Stimulated activated CD8-positive, alpha-beta memory T cell treated with anti-CD3 and anti-CD28 coated beads, Interleukin-4, amount 100 ng/mL, for 24 hours (primary cell): Measurements from ENCODE around the gene GRIK4.

Source experiments
- DNase-seq: peaks from one replicate; pipeline ENCODE4 v3.0.0-alpha.2; 2020; ENCODE audit warnings: low read depth

Gene GRIK4

DNA sequence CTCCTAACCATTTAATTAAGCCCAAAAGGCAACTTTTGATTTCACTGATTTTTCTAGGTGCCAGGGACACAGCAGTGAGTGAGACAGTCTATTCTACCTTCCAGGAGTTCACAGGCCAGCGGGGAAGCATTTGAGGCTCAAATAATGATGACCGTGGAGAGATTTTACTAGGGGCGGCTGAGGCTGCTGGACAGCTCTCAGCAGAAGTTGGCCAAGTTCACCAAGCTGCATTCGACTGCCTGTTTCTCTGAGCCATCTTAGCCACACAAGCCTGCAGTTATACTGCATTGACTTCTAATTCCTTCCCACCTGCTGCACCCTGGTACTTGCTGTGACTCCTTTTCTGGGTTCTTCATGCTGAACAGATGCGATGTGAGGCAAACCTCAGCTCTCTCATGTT, 343.4 kb downstream of the GRIK4 start:
- no peak for DNase-seq

DNA sequence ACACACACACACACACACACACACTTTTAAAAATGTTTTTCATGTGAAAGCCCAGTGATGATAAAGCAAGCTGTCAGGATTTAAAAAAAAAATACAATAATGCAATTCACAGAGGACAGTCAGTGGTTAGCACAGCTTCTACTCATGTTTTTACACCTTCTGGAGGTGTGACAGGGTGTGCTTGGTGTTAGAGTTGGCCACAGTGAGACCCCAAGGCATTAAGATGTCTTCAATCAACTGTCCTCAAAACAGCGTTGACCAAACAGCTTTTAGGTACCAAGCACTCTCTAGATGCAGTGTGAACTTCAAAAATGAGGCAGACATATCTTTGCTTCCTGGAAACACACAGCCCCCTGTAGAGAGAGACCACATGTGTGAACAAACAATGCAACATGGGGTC, 346.0 kb downstream of the GRIK4 start:
- no peak for DNase-seq

DNA sequence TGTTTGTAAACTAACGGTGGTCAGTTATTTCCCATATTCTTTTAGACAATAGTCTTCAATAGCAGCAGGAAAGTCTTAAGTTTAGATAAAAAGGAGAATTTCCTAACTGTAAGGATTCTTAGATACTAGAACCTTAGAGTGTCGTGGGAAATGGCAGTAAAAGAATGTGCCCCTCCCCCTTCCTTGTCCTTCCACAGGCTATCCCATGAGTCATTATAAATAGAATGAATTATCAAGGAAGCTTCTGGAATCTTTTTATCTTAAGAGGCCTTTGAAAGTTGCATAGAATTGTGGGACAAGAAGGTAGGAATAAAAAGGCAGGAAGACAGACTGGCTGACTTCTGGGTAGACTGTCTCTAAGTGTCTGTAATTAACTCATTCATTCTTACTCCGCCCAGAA, 347.2 kb downstream of the GRIK4 start:
- DNase-seq = no peak

DNA sequence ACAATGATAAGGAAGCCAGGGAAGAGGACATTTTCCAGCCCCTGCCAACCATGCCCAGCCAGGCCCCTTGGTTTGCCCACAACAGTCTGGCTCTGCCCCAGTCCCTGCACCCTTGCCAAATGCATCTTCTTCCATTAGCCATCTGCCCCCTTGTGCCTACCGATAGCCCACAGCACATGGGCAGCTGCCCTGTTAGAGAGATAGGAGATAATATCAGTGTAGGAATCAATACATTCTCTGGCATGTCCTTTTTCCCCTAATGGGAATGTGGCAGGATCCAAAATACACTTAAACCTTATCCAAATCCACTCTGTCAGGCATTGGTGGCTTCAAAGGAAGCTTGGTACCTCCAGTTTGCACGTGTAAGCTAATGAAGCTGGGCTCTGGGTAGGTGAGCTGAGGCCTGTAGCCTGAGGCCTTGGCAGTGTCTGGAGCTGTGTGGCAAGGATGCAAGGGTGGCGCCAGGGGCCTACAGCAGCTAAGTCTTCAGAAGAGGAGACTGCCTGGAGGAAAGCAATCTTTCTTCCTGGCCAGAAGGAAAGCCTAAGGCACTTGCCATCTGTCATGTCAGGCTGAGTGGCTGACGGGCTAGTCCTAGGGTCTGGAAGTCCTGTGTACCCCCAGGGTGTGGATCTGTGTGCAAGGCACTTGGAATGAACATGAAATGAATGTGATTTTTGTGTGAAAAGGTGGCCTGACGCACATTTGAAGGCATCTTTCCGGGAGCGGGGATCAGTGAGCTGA, 348.2 kb downstream of the GRIK4 start:
- no peak for DNase-seq

DNA sequence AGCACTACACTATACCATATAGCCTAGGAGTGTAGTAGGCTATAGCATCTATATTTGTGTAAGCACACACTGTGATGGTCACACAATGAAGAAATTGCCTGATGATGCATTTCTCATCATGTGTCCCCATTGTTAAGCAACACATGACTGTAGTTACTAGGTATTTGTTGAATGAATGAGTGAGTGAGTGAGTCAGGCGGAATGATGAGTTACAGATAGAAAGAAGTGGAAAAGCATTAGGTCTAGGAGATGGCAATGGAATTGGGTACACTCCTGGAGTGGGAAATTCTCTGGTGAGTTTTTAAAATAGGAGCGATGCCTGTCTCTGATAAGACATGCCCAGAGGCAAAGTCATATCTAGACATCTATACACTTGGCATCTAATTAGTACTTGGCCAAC, 351.8 kb downstream of the GRIK4 start:
- no peak for DNase-seq

DNA sequence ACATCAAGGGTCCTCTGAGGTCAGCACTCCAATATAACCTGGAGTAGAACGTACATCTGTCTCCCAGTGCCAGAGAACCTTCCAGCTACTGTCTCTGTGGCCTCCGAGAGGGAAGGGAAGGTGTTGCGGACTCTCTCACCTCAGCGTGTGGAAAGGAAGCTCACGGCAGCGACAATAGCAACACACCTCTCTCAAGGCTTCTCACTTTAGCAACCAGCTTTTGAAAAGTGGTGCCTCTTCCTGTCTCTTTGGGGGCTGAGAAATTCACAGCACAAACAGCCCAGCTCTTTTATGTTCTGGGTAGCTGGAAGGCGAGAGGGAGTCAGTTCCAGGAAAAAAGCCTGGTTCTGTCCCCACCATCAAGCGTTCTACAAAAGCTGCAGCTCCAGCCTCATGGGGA, 355.5 kb downstream of the GRIK4 start:
- DNase-seq = no peak

DNA sequence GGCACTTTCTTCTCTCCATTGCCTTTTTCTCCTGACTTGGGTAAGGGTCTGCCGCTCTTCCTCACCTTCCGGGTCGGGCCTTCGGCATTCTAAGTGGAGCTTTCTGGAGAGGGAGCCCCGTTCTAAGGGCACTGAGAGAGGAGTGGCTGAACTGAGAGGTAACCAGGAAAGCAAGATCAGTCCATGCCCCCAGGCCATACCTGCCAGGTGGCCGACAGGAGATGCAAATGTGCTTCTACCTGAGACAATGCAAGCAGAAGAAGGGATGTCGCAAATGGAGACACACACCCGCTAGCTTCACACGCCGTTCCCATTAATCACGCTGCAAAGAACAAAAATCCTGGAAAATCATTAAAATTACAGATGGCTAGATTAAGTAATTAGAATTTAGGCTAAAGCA, 356.0 kb downstream of the GRIK4 start:
- no peak for DNase-seq

DNA sequence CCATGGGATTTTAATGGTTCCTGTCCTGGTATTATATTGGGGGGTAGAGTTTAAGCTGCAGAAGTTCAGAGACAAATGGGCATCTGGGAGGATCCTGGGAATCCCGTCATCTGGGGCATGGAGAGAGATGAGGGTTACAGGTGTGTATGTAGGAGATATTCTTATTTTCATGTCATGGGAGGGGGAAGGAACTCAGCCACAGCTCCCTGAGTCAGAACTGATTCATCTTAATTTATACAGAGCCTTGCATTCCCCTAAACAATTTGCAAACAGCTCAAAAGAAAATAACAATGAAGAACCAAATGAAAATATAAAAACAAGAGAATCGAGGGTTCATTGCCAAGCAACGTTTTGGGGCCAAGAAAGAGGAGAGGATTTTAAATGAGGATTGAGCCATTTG, 356.4 kb downstream of the GRIK4 start:
- DNase-seq = no peak

DNA sequence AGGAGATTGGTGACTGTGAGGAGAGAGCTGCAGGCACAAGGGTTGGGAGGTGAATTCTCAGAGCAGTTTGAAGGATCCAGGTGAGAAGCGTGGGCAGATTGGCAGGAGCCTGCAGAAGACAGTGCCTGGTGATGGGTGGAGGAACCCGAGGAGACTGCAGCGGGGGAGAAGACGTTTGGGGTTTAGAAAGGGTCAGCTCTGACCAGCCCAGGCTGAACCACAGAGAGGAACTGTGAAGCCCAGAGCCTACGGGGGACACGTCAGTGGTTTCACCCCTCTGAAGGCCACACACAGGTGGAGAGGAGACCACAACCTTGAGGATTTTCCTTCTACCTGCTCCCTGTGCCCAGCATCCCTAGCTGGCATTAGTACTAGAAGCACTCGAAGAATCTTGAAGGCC, 357.5 kb downstream of the GRIK4 start:
- DNase-seq = no peak

DNA sequence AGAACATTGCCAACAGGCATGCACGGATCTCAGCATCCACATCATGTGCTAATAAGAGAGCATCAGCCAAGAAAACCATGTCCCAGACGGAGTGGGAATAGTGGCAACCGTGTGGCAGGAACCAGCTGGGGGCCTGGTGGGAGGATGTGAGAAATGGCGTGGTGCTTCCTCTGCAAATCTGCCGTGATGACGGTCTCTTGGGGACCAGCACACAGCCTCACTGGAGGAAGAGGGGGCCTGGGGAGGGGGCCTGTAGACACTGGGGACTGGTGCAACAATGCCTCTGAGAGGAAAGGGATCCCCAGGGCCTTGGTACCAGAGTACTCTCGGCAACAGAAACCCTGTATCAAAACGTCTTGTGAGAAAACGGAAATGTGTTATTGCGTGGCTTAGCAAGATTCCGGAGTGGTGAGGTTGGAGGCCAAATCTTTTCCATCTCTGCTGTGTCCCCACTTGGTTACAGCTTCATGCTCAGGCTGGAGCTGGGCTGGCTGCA, 358.0 kb downstream of the GRIK4 start:
- DNase-seq = no peak

DNA sequence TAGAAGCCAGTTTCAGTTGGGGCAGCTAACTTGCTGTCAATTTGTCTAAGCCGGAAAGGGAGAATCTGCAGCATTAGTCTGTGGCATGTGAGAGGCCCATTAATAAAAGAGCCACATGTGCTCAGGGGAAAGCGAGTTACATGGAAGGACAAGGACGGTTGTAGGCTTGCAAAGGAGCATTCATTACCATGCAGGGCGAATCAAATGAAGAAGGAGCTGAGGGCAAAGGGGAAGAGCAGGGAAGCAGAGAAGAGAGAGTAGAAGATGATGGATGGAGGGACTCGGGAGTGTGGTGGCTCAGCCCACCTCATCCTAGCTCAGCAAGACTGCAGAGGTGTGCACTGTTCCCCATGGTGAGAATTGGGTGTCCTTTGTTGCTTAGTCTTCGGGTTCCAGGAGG, 359.6 kb downstream of the GRIK4 start:
- DNase-seq = no peak

DNA sequence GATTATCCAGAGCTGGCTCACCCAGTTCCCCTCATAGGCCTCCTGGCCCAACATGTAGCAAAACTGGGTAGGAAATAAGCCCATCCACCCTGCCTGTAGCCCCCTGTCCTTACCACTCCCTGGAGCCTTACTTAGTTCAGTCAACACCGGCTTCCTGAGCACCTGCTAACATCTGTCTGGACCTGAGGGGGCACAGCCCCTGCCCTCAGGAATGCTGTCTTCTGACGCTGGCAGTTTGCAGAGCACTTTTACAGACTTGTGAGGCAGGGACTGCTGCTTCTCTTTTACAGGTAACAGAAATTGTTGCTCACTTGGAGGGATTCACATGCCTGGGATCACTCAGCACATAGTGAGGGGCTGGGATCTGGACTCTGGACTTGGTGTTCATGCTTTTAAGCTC, 360.4 kb downstream of the GRIK4 start:
- no peak for DNase-seq

DNA sequence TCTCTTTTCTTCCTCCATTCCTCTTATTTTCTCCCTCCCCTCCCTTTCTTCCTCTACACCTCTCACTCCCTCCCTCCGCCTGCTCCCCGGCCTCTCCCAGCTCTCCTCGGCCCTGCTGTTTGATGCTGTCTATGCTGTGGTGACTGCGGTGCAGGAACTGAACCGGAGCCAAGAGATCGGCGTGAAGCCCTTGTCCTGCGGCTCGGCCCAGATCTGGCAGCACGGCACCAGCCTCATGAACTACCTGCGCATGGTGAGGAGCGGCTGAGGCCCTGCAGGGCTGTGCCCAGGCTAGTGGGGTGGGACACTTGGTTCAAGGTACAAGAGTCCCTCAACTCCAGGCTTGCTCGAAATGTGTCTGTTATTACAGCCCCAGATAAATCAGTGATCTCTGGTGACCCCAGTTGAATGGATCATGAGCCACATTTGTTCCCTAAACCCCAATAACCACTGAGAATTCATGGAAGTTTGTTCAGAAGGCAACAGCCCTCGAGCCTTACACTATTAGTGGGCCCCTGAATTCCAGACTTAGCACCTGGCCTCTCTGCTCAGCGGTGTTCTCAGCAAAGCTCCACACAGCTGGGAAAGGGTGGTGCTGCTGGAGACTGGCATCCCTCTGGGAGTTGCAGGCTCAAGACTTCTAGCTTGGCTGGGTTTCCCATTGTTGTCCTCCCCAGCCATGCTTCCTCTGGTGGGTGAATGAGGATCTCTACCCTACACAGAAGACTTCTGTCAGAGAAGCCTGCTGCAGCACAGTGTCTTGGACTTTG, 362.6 kb downstream of the GRIK4 start:
- DNase-seq = no peak

DNA sequence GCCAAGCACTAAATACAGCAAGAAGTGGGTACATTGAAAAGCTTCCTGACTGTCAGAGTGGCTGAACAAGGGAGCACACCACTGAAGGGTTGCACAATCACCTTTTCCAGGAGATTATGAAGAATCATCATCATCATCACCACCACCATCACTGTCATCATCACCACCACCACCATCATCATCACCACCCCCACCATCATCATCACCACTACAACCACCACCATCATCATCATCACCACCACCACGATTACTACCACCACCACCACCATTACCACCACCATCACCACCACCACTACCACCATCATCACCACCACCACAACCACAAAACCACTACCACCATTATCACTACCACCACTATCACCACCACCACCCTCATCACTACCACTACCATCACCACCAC, 364.4 kb downstream of the GRIK4 start:
- DNase-seq = no peak

DNA sequence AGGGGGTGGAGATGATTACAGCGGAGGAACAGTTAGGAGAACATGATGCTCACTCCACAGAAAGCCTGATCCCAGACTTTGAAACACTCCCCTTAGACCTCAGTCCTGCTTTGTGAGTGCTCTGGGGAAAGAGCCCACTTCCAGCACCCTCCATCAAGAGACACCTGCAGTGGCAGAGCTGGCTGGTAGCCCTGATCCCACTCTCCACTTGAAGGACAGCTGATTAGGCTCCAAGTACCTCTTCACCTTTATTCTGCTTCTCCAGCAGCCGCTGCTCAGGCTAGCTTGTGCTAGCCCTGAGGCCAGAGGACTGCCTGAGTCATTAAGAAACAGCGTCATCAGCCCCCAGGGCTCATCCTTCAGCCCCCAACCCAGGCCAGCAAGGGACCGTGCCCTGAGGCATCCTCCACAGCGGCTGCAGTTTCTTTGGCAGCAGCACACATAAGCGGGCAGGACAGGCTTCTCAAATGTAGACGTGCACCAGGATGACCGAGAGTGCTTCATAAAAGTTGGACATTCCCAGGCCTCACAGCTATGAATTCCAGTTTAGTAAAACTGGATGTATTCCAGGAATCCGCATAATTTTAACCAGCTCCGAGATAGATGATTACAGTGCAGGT, 366.3 kb downstream of the GRIK4 start:
- DNase-seq = no peak

DNA sequence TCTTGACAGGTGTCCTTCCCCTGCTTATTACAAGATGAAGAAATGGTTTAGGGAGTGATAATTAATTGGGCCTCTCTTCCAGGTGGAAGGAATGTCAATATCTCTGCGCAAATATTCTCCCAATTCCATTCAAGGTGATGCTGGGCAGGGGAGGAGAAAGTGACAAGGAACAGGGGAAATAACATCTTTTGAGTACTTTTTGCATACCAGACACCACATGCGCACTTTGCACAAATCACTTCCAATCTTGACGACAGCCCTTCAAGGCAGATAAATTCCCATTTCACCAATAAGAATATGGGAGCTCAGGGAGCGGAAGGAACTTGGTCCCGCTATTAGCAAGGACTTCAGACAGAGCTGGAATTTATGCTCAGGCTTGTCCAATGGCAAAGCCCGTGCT, 367.2 kb downstream of the GRIK4 start:
- DNase-seq = no peak

DNA sequence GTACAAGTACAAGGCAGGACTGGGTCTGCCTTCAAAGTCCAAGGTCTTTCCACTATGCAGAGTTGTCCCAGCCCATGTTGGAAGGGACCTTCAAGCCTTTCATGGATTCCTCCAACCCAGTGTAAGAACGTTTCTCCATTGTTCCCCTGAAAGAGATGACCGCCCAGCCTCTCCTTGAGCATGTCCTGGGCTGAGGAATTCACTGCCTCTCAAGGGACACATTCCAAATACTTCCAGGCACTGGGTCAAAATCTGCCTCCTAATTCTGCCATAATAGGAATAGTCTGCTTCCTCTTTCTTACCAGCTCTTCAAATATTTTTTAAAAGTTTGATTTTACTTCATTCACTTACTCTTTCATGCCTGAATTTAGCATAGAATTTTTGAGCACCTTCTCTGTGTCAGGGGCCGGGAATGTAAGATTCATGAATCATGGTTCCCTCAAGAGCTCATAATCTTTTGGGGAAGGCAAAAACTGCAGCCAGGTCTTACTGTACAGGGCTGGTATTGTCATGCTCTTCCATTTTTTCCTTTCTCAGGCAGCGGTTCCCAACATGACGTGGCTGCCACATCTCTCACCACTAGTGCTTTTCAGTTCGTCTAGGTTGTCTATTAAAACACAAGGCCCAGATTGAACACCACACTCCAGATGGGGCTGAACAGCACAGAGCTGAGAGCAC, 369.1 kb downstream of the GRIK4 start:
- no peak for DNase-seq

DNA sequence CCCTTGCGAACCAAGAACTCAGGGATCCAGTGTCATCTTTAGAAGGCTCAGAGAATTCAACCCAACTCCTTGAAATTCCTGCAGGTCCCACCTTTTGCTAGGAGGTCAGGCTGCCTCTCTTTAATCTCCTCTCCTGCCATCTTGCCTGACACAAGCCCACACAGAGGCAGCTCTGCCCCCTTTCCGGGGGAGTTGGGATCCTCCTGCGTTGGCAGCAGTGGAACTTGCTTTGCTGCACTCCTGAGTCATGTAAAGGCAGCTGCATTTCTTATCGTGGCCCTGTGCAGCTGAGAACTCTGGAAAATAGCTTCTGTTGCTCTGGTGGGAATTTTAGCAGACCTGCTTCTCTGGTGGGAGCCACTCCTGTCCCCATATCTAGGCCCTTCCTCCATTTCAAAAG, 370.0 kb downstream of the GRIK4 start:
- no peak for DNase-seq

DNA sequence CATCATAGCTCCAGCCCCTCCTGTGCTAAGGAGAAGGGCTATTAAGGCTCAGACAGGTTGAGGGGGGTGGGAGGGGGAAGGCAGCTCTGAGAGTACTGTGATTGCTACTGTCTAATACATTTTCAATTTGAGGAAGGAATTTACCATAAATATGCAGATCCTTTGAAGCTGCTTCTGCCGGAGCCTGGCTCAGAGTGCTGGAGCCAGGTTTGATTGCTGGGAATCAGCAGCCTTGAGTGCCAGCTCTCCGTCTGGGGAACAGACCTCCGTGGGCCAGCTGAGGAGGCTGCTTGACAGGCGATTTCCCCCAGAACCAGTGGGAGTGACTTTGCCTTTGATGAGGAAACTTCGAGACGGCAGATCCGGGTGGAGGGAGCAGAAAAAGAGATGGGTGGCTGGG, 370.6 kb downstream of the GRIK4 start:
- no peak for DNase-seq

DNA sequence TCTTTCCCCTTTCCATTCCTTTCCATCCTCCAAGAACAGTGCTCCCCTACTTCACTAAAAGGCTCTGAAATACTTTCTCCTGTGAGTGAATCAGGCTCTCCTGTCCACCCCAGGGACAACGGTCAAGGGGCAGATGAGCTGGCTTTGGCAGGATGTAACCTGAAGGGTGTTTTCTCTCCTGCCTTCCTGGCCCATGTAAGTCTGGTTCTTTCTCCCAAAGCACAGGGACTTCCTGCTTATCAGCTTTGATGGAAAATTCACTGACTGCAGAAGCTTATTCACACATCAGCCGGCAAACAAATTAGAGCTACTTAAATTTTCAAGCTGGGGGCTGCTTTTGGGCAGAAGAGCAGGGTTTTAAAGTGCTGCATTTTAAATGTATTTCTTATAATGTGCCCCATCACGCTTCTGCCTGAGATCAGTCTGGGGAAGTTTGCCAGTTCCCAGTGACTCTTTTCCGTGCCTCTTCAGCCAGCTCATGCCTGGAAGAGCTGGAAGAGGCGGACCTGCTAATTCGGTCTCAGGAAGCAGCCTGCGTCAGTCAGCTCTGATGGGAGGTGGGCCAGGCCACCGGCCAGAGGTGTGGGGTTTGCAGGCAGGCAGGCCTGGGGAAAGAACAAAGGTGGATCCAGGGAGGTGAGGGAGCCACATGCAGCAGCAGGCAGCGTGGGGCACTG, 372.0 kb downstream of the GRIK4 start:
- DNase-seq = no peak

DNA sequence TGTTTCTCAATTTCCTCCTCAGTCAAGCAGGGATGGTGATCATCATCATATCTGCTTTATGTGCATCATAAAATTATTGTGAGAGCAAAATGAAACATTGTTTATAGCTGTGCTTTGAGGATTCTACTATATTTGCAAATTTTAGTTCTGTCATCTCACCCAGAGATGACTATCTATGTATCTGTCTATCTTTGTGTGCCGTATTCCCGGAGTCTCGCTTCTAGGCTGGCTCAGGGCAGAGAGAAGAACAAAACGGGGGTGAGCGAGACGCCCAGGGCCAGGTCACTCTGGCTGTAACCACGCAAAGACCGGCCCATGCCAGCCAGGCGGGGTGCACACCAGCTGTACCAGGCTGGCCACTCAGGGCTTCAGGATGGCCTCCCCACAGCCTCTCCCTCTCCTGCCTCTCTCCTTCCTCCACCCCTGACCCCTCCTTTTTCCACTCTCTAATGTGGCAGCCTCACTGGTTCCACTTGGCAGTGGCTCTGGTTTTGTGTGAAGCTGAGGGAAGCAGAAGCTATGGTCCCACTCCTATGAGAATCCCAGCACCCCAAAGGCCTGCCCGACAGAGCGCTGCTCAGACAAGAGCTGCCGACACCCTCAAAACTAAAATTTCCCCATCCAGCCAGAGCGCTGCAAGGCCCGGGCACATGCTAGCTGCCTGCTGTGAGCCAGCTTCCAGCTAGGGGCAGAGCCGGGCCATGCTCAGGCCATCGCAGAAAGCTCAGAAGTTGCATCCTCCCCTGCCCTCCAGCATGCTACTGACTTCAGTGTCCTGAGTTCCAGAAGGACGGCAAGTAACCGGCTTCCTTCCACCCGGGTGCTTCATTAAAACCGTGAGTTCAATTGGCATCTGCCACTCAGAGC, 372.8 kb downstream of the GRIK4 start:
- DNase-seq = no peak
